Hematopoietic multipotent progenitor cell treated with erythropoietin and hydrocortisone succinate and interleukin-3 and kit ligand, for 6 days (in vitro differentiated cells): ENCODE measurements around the gene MAX.
A peak's percentile ranks its signal among the peaks of the same experiment; 100 is the strongest.

Source experiments
- DNase-seq: peaks from one replicate; pipeline ENCODE4 v3.0.0-alpha.2; 2015

MAX gene

GRCh38 chr14:65072256-65072655 lies 30.1 kb downstream of the MAX start:
- no peak for DNase-seq

- DNase-seq = peak; percentile 25
These were observed 30.8 kb downstream of the MAX start for GRCh38 chr14:65071544-65071943.

- no peak for DNase-seq
These were observed 31.8 kb downstream of the MAX start for GRCh38 chr14:65070471-65070976.

- no peak for DNase-seq
These were observed 32.4 kb downstream of the MAX start for GRCh38 chr14:65069874-65070413.

- no peak for DNase-seq
These were observed 36.6 kb downstream of the MAX start for GRCh38 chr14:65065719-65066118.

GRCh38 chr14:65062096-65063075 lies 39.9 kb downstream of the MAX start:
- DNase-seq = no peak

- peak; percentile 59 for DNase-seq
These were observed 44.6 kb downstream of the MAX start for GRCh38 chr14:65057695-65058094.

GRCh38 chr14:65054471-65055085 lies 47.7 kb downstream of the MAX start:
- peak; percentile 95 for DNase-seq

- no peak for DNase-seq
These were observed 48.9 kb downstream of the MAX start for GRCh38 chr14:65053466-65053865.

GRCh38 chr14:65052832-65053231 lies 49.5 kb downstream of the MAX start:
- DNase-seq = no peak

- no peak for DNase-seq
These were observed 56.6 kb downstream of the MAX start for GRCh38 chr14:65045709-65046108.

- peak; percentile 42 for DNase-seq
These were observed 57.3 kb downstream of the MAX start for GRCh38 chr14:65045006-65045405.

- peak; percentile 98 for DNase-seq
These were observed 57.7 kb downstream of the MAX start for GRCh38 chr14:65044596-65044959.

- DNase-seq = peak; percentile 41
These were observed 58.3 kb downstream of the MAX start for GRCh38 chr14:65043893-65044595.

GRCh38 chr14:65042731-65043372 lies 59.5 kb downstream of the MAX start:
- DNase-seq = peak; percentile 97

- peak; percentile 63 for DNase-seq
These were observed 60.0 kb downstream of the MAX start for GRCh38 chr14:65042296-65042695.

- no peak for DNase-seq
These were observed 60.8 kb downstream of the MAX start for GRCh38 chr14:65041434-65041915.

GRCh38 chr14:65040666-65041433 lies 61.5 kb downstream of the MAX start:
- peak; percentile 28 for DNase-seq

GRCh38 chr14:65038966-65039365 lies 63.4 kb downstream of the MAX start:
- DNase-seq = no peak

- no peak for DNase-seq
These were observed 67.3 kb downstream of the MAX start for GRCh38 chr14:65035049-65035448.

GRCh38 chr14:65034021-65034420 lies 68.3 kb downstream of the MAX start:
- no peak for DNase-seq

GRCh38 chr14:65033181-65033580 lies 69.1 kb downstream of the MAX start:
- DNase-seq = peak; percentile 38
